HL-60 (cell line): ENCODE data around the gene RNF145.

ENCODE experiments used
- CTCF ChIP-seq: IDR thresholded peaks from one replicate; pipeline ENCODE4 v1.5.1; 2011; ENCODE audit warnings: low read length, control low read depth, inconsistent platforms; ENCODE audit not compliant: insufficient read depth
- POLR2AphosphoS5 ChIP-seq: IDR thresholded peaks from 2 replicates; pipeline ENCODE4 v1.6.1; 2012; ENCODE audit warnings: low read depth

DNA sequence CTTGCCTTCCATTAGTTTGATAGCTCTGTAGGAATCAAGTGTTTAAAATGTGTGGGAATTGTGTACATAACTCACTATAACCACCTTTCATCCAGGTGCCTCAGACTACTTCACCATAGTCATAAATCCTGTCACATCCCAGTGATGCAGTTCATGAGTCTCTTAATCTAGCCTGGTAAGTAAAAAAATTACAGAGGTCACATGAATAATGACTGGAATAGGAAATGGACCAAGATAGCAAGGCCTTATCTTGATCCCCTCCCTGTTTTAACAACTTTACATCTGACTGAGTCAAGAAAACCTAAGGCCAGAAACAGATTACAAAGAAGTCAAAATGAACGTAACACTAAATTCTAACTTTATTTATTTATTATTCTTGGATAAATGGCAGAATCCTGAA, 1.5 kb upstream of the RNF145 start:
- TF ChIP-seq CTCF: no peak
- no peak for TF ChIP-seq POLR2AphosphoS5
